PC-9 (cell line): ENCODE measurements around the gene ZNF169.
"Not testable (repeated sequence)": the region's sequence is repeated elsewhere in the genome, so short reads cannot be mapped to it uniquely, and the experiment has no call there.

ENCODE experiments used
- CTCF ChIP-seq: fragments of 200-600 bp; sonication (generic); conservative IDR thresholded peaks from 2 replicates; pipeline ENCODE4 v1.6.1; 2017; ENCODE audit warnings: mixed run types, antibody characterized with exemption, mild to moderate bottlenecking, moderate library complexity
- EZH2 ChIP-seq: fragments of 200-600 bp; sonication (generic); IDR thresholded peaks from 2 replicates; pipeline ENCODE4 v1.8.0; 2017; ENCODE audit warnings: antibody characterized with exemption, low read depth

- not testable (repeated sequence) for TF ChIP-seq CTCF, EZH2
Measured at GRCh38 chr9:94277029-94277428, 17.9 kb downstream of the ZNF169 start.
